ENCODE data around the gene IQCF6. TPM values are rescaled to one million over a fixed set of nuclear protein-coding genes. Genes with fewer than 3 reads are reported as not detected.

The IQCF6 gene
- total and polyA plus RNA-seq, 7 donors, result not detected

DNA sequence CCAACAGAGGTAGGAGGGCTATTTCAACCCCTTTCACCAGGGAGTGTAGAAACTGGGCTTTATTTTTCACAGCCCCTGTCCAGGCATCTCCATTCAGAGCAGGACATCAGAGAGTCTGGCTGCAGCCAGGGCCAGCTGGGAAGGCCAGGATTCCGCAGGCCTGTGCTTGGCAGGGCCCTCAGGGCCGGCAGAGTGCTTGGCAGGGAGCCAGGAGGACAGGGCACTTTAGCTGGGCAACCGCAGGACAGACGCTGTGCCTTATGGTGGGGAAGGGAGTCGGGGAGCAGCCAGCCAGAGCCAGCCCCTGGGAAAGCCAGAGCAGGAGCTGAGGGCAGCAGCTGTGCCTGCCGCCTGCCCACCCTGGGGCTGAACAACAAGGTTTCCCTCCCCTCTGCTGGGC is 34.5 kb upstream of the IQCF6 start:
- intact Hi-C loops (cut with DNase I), result no loop called here
- ATAC-seq, result peak; percentile 67 to 77 (median 72)
- whole genome bisulfite sequencing, 3 donors, result 33 to 34% (median 34%) methylated on average over 6 of the region's 6 CpGs
- peaks cover 0 to 5% (median 0%) of the 10 kb centered on the region in 3 donors for H3K27me3 ChIP-seq (ENCODE audit: insufficient read depth in 3 of 3, low read length in 2 of 3)
- peak; percentile 44 to 66 for DNase-seq
- no peak overlapping the region for H3K4me3 ChIP-seq
- no peaks in the 10 kb centered on the region for H3K9me3 ChIP-seq
- H3K36me3 ChIP-seq (ENCODE audit: insufficient read depth in 1 of 2, low read depth in 1 of 2), result no peaks in the 10 kb centered on the region
- H3K27ac ChIP-seq, result no peak overlapping the region
- TF ChIP-seq, protein P1, sequence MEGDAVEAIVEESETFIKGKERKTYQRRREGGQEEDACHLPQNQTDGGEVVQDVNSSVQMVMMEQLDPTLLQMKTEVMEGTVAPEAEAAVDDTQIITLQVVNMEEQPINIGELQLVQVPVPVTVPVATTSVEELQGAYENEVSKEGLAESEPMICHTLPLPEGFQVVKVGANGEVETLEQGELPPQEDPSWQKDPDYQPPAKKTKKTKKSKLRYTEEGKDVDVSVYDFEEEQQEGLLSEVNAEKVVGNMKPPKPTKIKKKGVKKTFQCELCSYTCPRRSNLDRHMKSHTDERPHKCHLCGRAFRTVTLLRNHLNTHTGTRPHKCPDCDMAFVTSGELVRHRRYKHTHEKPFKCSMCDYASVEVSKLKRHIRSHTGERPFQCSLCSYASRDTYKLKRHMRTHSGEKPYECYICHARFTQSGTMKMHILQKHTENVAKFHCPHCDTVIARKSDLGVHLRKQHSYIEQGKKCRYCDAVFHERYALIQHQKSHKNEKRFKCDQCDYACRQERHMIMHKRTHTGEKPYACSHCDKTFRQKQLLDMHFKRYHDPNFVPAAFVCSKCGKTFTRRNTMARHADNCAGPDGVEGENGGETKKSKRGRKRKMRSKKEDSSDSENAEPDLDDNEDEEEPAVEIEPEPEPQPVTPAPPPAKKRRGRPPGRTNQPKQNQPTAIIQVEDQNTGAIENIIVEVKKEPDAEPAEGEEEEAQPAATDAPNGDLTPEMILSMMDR (IDR thresholded peaks at IDR 0.05), result no peak
- no peaks in the 10 kb centered on the region for H3K4me1 ChIP-seq

DNA sequence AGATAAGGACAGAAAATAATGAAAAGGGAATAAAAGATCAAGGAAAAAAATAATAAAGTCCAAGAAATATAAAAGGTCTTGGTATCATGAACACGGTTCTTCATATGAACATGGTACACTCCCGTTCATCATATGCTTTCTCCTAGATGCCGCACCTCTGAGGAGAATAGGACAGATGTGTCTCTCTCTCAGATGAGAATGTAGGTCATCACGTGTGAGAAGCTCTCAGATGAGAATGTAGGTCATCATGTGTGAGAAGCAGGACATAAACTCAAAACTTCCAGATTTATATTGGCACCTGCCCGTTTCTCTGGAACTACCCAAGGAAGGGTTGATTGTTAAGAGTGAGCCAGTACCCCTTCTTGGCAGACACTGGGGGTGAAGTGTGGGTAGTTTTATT is 29.9 kb upstream of the IQCF6 start:
- Histone ChIP-seq H3K27me3 (ENCODE audit: insufficient read depth in 3 of 3, low read length in 2 of 3) (no peaks in the 10 kb centered on the region), H3K36me3 (ENCODE audit: insufficient read depth in 1 of 2, low read depth in 1 of 2) (no peaks in the 10 kb centered on the region), H3K4me3 (no peak overlapping the region), H3K4me1 (no peaks in the 10 kb centered on the region), H3K9me3 (no peaks in the 10 kb centered on the region), H3K27ac (no peak overlapping the region)
- TF ChIP-seq, protein P1 (IDR thresholded peaks at IDR 0.05), result no peak
- no peak for DNase-seq
- ATAC-seq, result no peak
- 83 to 87% (median 86%) methylated on average over 5 of the region's 5 CpGs for WGBS, 3 donors
- intact Hi-C loops (cut with DNase I), result loop anchor here in 1 of 2 donors (10.0 kb wide), 1 partner anchor 434 kb away; no protein-coding TSS in a partner anchor

DNA sequence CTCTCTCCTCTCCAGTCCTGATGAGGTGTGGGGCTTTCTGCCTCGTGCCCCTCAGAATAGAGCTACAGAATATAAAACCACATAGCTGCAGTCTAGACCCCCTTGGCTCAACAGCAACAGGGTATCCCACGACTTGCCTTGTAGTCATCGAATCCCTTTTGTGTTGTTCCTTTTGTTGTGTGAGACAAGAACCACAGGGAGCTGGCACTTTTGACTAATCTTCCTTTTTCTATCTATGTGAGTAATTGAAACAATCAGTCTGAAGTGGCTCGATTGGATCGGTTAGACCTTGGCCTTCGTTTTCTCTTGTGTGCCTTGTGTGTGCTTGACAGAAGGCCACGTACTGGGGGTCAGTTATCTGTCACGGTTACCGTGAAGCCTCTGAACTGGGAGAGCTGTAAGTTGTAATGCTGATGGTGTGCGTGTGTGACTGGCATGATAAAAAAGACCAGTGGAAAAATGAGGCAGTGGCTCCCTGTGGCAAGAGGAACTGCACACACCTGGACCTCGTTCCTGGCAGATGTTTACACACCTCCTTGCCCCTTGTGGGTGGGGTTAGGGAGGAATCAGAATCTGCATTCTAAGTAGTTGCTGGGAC is 23.2 kb upstream of the IQCF6 start:
- DNase-seq (no peak), ATAC-seq (no peak)
- Histone ChIP-seq H3K4me3 (no peak overlapping the region), H3K36me3 (ENCODE audit: insufficient read depth in 1 of 2, low read depth in 1 of 2) (no peaks in the 10 kb centered on the region), H3K9me3 (no peaks in the 10 kb centered on the region), H3K27me3 (ENCODE audit: insufficient read depth in 3 of 3, low read length in 2 of 3) (no peaks in the 10 kb centered on the region), H3K27ac (no peak overlapping the region), H3K4me1 (no peaks in the 10 kb centered on the region)
- TF ChIP-seq, protein P1 (IDR thresholded peaks at IDR 0.05), result no peak
- 42 to 43% (median 42%) methylated on average over 11 of the region's 11 CpGs for WGBS, 3 donors
- intact Hi-C loops (cut with DNase I), result loop anchor here in 1 of 2 donors (2.0 to 10.0 kb wide), 3 partner anchors 85 to 427 kb away; no protein-coding TSS in a partner anchor

DNA sequence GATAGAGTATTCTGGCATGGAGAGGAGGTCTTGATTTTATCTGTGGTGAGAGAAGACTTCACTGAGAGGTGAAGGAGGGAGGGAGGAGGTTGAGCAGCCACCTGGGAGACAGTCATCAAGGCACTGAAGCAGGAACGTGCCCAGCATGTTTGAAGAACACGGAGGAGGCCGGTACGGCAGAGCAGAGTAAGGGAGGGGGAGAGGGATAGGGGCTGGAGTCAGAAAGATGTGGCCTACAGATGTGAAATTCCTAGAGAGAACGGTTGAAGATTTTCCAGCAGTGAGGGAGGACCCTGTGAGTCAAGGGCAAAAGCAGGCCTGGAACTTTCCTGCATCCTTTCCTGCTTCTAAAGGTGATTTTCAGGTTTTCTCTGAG is 21.7 kb upstream of the IQCF6 start:
- Histone ChIP-seq H3K4me1 (no peaks in the 10 kb centered on the region), H3K27me3 (ENCODE audit: insufficient read depth in 3 of 3, low read length in 2 of 3) (no peaks in the 10 kb centered on the region), H3K9me3 (no peaks in the 10 kb centered on the region), H3K4me3 (no peak overlapping the region), H3K27ac (no peak overlapping the region), H3K36me3 (ENCODE audit: insufficient read depth in 1 of 2, low read depth in 1 of 2) (no peaks in the 10 kb centered on the region)
- DNase-seq, result no peak
- no peak for ATAC-seq
- intact Hi-C loops (cut with DNase I), result loop anchor here in 1 of 2 donors (5.0 to 10.0 kb wide), 2 partner anchors 83 to 426 kb away; no protein-coding TSS in a partner anchor
- WGBS, 3 donors, result 60 to 71% (median 67%) methylated on average over 5 of the region's 5 CpGs
- TF ChIP-seq, protein P1 (IDR thresholded peaks at IDR 0.05), result no peak

Measured in psoas muscle (tissue), 8 donors.